DND-41 (cell line): ENCODE data around the gene CCND1.

Source experiments
- EZH2 ChIP-seq: IDR thresholded peaks from 3 replicates; pipeline ENCODE4 v1.6.1; 2012; ENCODE audit warnings: borderline replicate concordance, low read depth, mild to moderate bottlenecking, moderate library complexity, low read length, inconsistent platforms; ENCODE audit not compliant: severe bottlenecking
- TF ChIP-seq, protein P1 (sequence below): IDR thresholded peaks from 2 replicates; pipeline ENCODE4 v1.5.1; 2012; ENCODE audit warnings: borderline replicate concordance, low read length, moderate library complexity, mild to moderate bottlenecking; ENCODE audit not compliant: poor library complexity, severe bottlenecking; ENCODE audit errors: extremely low read depth

DNA sequence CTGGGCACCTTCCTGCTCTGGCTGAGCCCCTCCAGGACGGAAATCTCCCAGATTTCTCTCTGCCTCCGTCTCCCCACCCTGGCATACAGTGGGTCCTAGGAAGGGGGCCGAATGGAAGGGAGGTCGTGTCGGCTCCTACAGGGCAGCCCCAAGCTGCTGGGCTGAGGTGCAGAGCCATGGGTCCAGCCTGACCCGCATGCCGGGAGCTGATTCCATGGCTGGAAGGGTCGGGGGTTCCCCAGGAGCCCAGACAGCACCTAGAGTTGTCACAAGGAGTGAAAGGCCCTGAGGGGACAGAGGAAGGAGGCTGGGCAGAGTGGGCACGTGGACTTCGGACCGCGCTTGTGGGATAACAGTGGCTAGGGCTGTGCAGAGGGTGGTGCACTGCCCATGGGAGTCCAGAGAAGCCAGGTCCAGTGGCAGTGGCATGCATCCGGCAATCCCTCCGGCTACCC is 16.5 kb downstream of the CCND1 start:
- TF ChIP-seq, protein P1, sequence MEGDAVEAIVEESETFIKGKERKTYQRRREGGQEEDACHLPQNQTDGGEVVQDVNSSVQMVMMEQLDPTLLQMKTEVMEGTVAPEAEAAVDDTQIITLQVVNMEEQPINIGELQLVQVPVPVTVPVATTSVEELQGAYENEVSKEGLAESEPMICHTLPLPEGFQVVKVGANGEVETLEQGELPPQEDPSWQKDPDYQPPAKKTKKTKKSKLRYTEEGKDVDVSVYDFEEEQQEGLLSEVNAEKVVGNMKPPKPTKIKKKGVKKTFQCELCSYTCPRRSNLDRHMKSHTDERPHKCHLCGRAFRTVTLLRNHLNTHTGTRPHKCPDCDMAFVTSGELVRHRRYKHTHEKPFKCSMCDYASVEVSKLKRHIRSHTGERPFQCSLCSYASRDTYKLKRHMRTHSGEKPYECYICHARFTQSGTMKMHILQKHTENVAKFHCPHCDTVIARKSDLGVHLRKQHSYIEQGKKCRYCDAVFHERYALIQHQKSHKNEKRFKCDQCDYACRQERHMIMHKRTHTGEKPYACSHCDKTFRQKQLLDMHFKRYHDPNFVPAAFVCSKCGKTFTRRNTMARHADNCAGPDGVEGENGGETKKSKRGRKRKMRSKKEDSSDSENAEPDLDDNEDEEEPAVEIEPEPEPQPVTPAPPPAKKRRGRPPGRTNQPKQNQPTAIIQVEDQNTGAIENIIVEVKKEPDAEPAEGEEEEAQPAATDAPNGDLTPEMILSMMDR = no peak
- TF ChIP-seq EZH2 = no peak
